WERI-Rb-1 (cell line): ENCODE data around the gene GNAO1.

Source experiments
- DNase-seq: peaks from one replicate; pipeline ENCODE4 v3.0.0-alpha.2; 2020
- H3K27ac ChIP-seq: fragments of 250-450 bp; sonication (Bioruptor Pico); 2 replicates; pipeline ENCODE4 v1.5.1; 2020; ENCODE audit warnings: mild to moderate bottlenecking, moderate library complexity
- H3K27me3 ChIP-seq: fragments of 250-450 bp; sonication (Bioruptor Pico); 2 replicates; pipeline ENCODE4 v1.5.1; 2021; ENCODE audit warnings: mild to moderate bottlenecking, low read depth, moderate library complexity; ENCODE audit not compliant: insufficient read depth, severe bottlenecking
- H3K36me3 ChIP-seq: fragments of 250-450 bp; sonication (Bioruptor Pico); 2 replicates; pipeline ENCODE4 v1.5.1; 2020; ENCODE audit warnings: mild to moderate bottlenecking, moderate library complexity
- H3K4me3 ChIP-seq: 2 replicates; pipeline ENCODE4 v1.5.1; 2011; ENCODE audit warnings: low read depth, mild to moderate bottlenecking, control low read depth, low read length
- H3K9me3 ChIP-seq: fragments of 250-450 bp; sonication (Bioruptor Pico); 2 replicates; pipeline ENCODE4 v1.5.1; 2021; ENCODE audit warnings: mild to moderate bottlenecking, moderate library complexity; ENCODE audit not compliant: severe bottlenecking
- CTCF ChIP-seq: IDR thresholded peaks from 2 replicates; pipeline ENCODE4 v1.5.1; 2011; ENCODE audit warnings: low read depth, mild to moderate bottlenecking, control low read depth, inconsistent platforms, low read length

GNAO1 gene

GRCh38 chr16:56255904-56256303 is 64.6 kb downstream of the GNAO1 start:
- Histone ChIP-seq H3K4me3 (no peak overlapping the region), H3K36me3 (0 out of 2 replicates have a peak, but pooled peaks cover 3% of the 10 kb centered on the region), H3K9me3 (no peaks in the 10 kb centered on the region), H3K27ac (no peak overlapping the region), H3K27me3 (no peaks in the 10 kb centered on the region)
- no peak for DNase-seq
- no peak for TF ChIP-seq CTCF

- no peak overlapping the region for H3K4me3 ChIP-seq
- no peak overlapping the region for H3K27ac ChIP-seq
- H3K27me3 ChIP-seq: no peaks in the 10 kb centered on the region
- TF ChIP-seq CTCF: no peak
- 0 out of 2 replicates have a peak, but pooled peaks cover 3% of the 10 kb centered on the region for H3K36me3 ChIP-seq
- no peaks in the 10 kb centered on the region for H3K9me3 ChIP-seq
- no peak for DNase-seq
Measured at GRCh38 chr16:56257239-56257638, 66.0 kb downstream of the GNAO1 start.

GRCh38 chr16:56257666-56258342 is 66.5 kb downstream of the GNAO1 start:
- TF ChIP-seq CTCF: no peak
- DNase-seq: no peak
- 0 out of 2 replicates have a peak, but pooled peaks cover 3% of the 10 kb centered on the region for H3K36me3 ChIP-seq
- H3K4me3 ChIP-seq: no peak overlapping the region
- H3K27ac ChIP-seq: no peak overlapping the region
- no peaks in the 10 kb centered on the region for H3K27me3 ChIP-seq
- H3K9me3 ChIP-seq: no peaks in the 10 kb centered on the region

- no peaks in the 10 kb centered on the region for H3K9me3 ChIP-seq
- TF ChIP-seq CTCF: no peak
- H3K36me3 ChIP-seq: 0 out of 2 replicates have a peak, but pooled peaks cover 3% of the 10 kb centered on the region
- H3K27ac ChIP-seq: no peak overlapping the region
- no peak for DNase-seq
- no peaks in the 10 kb centered on the region for H3K27me3 ChIP-seq
- no peak overlapping the region for H3K4me3 ChIP-seq
Measured at GRCh38 chr16:56258508-56259424, 67.5 kb downstream of the GNAO1 start.

GRCh38 chr16:56259425-56259779 is 68.1 kb downstream of the GNAO1 start:
- H3K9me3 ChIP-seq: no peaks in the 10 kb centered on the region
- no peak overlapping the region for H3K27ac ChIP-seq
- no peak for DNase-seq
- TF ChIP-seq CTCF: no peak
- H3K27me3 ChIP-seq: no peaks in the 10 kb centered on the region
- 0 out of 2 replicates have a peak, but pooled peaks cover 3% of the 10 kb centered on the region for H3K36me3 ChIP-seq
- no peak overlapping the region for H3K4me3 ChIP-seq
